Chondrocyte (in vitro differentiated cells): Measurements from ENCODE around the gene MTOR. TPM values are rescaled to one million over a fixed set of nuclear protein-coding genes. Genes with fewer than 3 reads are reported as not detected.
"Not testable (repeated sequence)": the region's sequence is repeated elsewhere in the genome, so short reads cannot be mapped to it uniquely, and the experiment has no call there.

Source experiments
- DNase-seq: peaks from one replicate; pipeline ENCODE4 v3.0.0; 2021; ENCODE audit warnings: mixed read lengths, low spot score
- H3K27ac Mint-ChIP-seq: one replicate; pipeline ENCODE4 v1.8.0; 2021; ENCODE audit warnings: mild to moderate bottlenecking, moderate library complexity, mixed read lengths; ENCODE audit not compliant: unreplicated experiment
- H3K27me3 Mint-ChIP-seq: 2 replicates; pipeline ENCODE4 v1.8.0; 2021; ENCODE audit warnings: low read depth, mixed read lengths
- H3K36me3 Mint-ChIP-seq: 2 replicates; pipeline ENCODE4 v1.8.0; 2021; ENCODE audit warnings: low read depth, mixed read lengths
- H3K4me1 Mint-ChIP-seq: 2 replicates; pipeline ENCODE4 v1.8.0; 2021; ENCODE audit warnings: low read depth, mild to moderate bottlenecking, mixed read lengths
- H3K4me3 Mint-ChIP-seq: one replicate; pipeline ENCODE4 v1.8.0; 2021; ENCODE audit warnings: mild to moderate bottlenecking, moderate library complexity, mixed read lengths; ENCODE audit not compliant: unreplicated experiment
- H3K9me3 Mint-ChIP-seq: 2 replicates; pipeline ENCODE4 v1.8.0; 2021; ENCODE audit warnings: low read depth, mixed read lengths
- CTCF ChIP-seq: fragments of 200-600 bp; sonication (generic); IDR thresholded peaks from 2 replicates; pipeline ENCODE4 v1.5.0; 2021; ENCODE audit warnings: antibody characterized with exemption, mild to moderate bottlenecking, moderate library complexity
- total RNA-seq: library from RNA; stranded (reverse); gene quantifications from 3 replicates; pipeline ENCODE4 v1.2.1, GENCODE V29; 2021

Gene MTOR
- total RNA-seq, 1 donor from 2014 or later = 36.9 TPM

DNA sequence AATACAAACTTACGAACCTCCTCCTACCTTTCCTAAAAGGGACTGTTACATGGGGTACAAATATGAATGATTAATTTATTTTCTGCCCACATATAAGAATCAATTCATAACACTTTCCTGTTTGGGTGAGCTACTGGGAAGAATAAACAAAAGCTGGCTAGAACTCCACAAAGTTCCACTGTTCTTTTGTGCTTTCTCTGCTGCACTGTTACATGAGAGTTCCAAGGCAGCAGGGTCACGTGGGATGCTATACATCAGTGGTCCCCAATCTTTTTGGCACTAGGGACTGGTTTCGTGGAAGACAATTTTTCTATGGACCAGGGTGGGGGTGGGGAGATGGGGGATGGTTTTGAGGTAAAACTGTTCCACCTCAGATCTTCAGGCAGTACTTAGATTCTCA is 75.4 kb downstream of the MTOR start:
- TF ChIP-seq CTCF = no peak
- H3K27me3 Mint-ChIP-seq = no peaks in the 10 kb centered on the region
- no peak for DNase-seq
- H3K4me1 Mint-ChIP-seq = peaks cover 3% of the 10 kb centered on the region
- H3K36me3 Mint-ChIP-seq = peaks cover 15% of the 10 kb centered on the region
- no peaks in the 10 kb centered on the region for H3K9me3 Mint-ChIP-seq
- H3K4me3 Mint-ChIP-seq = no peak overlapping the region
- no peak overlapping the region for H3K27ac Mint-ChIP-seq

DNA sequence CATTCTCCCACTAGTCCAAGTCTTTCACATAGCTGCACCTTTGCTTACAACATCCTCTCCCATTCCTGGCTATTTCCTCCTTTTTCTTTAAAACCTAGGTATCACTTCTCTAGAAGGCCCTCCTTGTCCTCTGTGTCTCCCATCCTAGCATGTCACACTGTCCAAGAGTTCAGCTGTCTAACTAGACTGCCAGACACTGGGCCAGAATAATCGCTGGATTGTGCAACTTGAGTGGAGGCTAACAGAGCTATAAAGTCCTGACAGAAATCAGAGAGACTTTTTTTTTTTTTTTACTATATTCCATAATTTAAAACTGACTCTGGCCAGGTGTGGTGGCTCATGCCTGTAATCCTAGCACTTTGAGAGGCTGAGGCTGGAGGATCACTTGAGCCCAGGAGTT is 77.4 kb downstream of the MTOR start:
- no peak overlapping the region for H3K4me3 Mint-ChIP-seq
- DNase-seq = no peak
- H3K36me3 Mint-ChIP-seq = peaks cover 11% of the 10 kb centered on the region
- no peak for TF ChIP-seq CTCF
- H3K27me3 Mint-ChIP-seq = no peaks in the 10 kb centered on the region
- H3K9me3 Mint-ChIP-seq = no peaks in the 10 kb centered on the region
- H3K4me1 Mint-ChIP-seq = peaks cover 9% of the 10 kb centered on the region
- H3K27ac Mint-ChIP-seq = no peak overlapping the region

- no peaks in the 10 kb centered on the region for H3K27me3 Mint-ChIP-seq
- no peak for TF ChIP-seq CTCF
- DNase-seq = no peak
- no peak overlapping the region for H3K27ac Mint-ChIP-seq
- peaks cover 27% of the 10 kb centered on the region for H3K4me1 Mint-ChIP-seq
- no peaks in the 10 kb centered on the region for H3K9me3 Mint-ChIP-seq
- H3K36me3 Mint-ChIP-seq = peaks cover 8% of the 10 kb centered on the region
- H3K4me3 Mint-ChIP-seq = no peak overlapping the region
These were observed 79.5 kb downstream of the MTOR start for GRCh38 chr1:11182884-11183283.

DNA sequence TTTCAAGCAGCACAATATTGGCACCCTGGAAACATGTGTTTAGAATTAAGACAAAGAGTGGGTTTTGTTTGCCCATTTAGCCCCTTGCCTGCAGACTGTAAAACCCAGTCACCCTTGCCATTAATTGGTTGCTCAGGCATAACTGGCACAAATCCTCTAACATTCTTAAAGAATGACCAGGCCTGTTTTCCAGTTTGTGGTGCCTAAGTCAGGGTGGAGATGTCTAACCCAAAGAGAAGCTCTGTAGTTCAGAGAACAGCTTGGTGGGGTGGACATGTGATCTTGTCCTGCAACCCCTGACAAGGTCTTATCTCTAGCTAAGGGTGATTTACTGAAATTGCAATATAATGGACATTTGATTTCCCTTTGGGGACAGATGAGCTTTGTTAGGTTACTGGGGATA is 82.0 kb downstream of the MTOR start:
- no peak for DNase-seq
- H3K9me3 Mint-ChIP-seq = no peaks in the 10 kb centered on the region
- no peak for TF ChIP-seq CTCF
- H3K36me3 Mint-ChIP-seq = peaks cover 8% of the 10 kb centered on the region
- H3K27ac Mint-ChIP-seq = peak overlapping the region; percentile 41
- no peak overlapping the region for H3K4me3 Mint-ChIP-seq
- H3K27me3 Mint-ChIP-seq = no peaks in the 10 kb centered on the region
- H3K4me1 Mint-ChIP-seq = peaks cover 52% of the 10 kb centered on the region

DNA sequence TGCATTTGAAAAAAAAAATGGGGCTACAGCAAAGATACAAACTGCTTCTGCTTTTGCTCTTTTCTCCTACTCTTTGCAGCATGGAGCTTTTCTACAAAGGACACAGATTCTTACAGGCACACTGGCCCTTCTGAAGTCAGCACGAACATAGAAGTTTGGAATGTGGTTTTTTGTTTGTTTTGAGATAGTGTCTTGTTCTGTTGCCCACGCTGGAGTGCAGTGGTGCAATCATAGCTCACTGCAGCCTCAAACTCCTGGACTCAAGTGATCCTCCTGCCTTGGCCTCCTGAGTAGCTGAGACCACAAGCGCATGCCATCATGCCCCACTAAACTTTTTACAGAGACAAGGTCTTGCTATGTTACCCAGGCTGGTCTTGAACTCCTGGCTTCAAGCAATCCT is 82.6 kb downstream of the MTOR start:
- H3K36me3 Mint-ChIP-seq, H3K4me3 Mint-ChIP-seq, H3K9me3 Mint-ChIP-seq, H3K27me3 Mint-ChIP-seq: not testable (repeated sequence)
- peak; percentile 8 for DNase-seq
- H3K27ac Mint-ChIP-seq = peak overlapping the region; percentile 49
- H3K4me1 Mint-ChIP-seq = peaks cover 58% of the 10 kb centered on the region

GRCh38 chr1:11179125-11179524 is 83.2 kb downstream of the MTOR start:
- Mint-ChIP-seq H3K27ac (no peak overlapping the region), H3K4me3 (no peak overlapping the region), H3K36me3 (peaks cover 4% of the 10 kb centered on the region), H3K4me1 (peaks cover 64% of the 10 kb centered on the region), H3K27me3 (no peaks in the 10 kb centered on the region), H3K9me3 (no peaks in the 10 kb centered on the region)
- no peak for DNase-seq
- TF ChIP-seq CTCF = no peak
